ENCODE data around the gene TMEM132D. TPM values are rescaled to one million over a fixed set of nuclear protein-coding genes. Genes with fewer than 3 reads are reported as not detected.

Gene TMEM132D
- total and polyA plus RNA-seq, 2 of the 8 experiments (the other 6 are each of a cell fraction or from before 2014, with no cell fraction given), result 3.5 to 10.1 TPM

DNA sequence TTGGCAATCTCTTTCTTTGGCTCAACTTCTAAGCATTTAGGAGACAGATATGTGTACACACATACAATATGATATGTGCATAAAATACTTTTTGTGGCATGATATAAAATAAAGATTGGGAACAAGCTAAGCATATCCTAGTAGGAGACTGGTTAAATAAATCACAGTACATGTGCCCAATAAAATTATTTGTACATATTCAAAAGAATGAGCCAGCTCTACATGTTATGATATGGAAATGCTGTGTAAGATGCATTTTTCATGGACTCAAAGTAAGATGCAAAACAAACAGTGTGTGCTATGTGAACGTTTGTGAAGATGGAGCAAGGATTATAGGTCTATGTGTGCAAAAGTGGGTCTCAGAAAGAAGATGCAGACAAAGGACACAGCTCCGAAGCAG lies 311.4 kb downstream of the TMEM132D start (continued):
- TF ChIP-seq, protein P1, sequence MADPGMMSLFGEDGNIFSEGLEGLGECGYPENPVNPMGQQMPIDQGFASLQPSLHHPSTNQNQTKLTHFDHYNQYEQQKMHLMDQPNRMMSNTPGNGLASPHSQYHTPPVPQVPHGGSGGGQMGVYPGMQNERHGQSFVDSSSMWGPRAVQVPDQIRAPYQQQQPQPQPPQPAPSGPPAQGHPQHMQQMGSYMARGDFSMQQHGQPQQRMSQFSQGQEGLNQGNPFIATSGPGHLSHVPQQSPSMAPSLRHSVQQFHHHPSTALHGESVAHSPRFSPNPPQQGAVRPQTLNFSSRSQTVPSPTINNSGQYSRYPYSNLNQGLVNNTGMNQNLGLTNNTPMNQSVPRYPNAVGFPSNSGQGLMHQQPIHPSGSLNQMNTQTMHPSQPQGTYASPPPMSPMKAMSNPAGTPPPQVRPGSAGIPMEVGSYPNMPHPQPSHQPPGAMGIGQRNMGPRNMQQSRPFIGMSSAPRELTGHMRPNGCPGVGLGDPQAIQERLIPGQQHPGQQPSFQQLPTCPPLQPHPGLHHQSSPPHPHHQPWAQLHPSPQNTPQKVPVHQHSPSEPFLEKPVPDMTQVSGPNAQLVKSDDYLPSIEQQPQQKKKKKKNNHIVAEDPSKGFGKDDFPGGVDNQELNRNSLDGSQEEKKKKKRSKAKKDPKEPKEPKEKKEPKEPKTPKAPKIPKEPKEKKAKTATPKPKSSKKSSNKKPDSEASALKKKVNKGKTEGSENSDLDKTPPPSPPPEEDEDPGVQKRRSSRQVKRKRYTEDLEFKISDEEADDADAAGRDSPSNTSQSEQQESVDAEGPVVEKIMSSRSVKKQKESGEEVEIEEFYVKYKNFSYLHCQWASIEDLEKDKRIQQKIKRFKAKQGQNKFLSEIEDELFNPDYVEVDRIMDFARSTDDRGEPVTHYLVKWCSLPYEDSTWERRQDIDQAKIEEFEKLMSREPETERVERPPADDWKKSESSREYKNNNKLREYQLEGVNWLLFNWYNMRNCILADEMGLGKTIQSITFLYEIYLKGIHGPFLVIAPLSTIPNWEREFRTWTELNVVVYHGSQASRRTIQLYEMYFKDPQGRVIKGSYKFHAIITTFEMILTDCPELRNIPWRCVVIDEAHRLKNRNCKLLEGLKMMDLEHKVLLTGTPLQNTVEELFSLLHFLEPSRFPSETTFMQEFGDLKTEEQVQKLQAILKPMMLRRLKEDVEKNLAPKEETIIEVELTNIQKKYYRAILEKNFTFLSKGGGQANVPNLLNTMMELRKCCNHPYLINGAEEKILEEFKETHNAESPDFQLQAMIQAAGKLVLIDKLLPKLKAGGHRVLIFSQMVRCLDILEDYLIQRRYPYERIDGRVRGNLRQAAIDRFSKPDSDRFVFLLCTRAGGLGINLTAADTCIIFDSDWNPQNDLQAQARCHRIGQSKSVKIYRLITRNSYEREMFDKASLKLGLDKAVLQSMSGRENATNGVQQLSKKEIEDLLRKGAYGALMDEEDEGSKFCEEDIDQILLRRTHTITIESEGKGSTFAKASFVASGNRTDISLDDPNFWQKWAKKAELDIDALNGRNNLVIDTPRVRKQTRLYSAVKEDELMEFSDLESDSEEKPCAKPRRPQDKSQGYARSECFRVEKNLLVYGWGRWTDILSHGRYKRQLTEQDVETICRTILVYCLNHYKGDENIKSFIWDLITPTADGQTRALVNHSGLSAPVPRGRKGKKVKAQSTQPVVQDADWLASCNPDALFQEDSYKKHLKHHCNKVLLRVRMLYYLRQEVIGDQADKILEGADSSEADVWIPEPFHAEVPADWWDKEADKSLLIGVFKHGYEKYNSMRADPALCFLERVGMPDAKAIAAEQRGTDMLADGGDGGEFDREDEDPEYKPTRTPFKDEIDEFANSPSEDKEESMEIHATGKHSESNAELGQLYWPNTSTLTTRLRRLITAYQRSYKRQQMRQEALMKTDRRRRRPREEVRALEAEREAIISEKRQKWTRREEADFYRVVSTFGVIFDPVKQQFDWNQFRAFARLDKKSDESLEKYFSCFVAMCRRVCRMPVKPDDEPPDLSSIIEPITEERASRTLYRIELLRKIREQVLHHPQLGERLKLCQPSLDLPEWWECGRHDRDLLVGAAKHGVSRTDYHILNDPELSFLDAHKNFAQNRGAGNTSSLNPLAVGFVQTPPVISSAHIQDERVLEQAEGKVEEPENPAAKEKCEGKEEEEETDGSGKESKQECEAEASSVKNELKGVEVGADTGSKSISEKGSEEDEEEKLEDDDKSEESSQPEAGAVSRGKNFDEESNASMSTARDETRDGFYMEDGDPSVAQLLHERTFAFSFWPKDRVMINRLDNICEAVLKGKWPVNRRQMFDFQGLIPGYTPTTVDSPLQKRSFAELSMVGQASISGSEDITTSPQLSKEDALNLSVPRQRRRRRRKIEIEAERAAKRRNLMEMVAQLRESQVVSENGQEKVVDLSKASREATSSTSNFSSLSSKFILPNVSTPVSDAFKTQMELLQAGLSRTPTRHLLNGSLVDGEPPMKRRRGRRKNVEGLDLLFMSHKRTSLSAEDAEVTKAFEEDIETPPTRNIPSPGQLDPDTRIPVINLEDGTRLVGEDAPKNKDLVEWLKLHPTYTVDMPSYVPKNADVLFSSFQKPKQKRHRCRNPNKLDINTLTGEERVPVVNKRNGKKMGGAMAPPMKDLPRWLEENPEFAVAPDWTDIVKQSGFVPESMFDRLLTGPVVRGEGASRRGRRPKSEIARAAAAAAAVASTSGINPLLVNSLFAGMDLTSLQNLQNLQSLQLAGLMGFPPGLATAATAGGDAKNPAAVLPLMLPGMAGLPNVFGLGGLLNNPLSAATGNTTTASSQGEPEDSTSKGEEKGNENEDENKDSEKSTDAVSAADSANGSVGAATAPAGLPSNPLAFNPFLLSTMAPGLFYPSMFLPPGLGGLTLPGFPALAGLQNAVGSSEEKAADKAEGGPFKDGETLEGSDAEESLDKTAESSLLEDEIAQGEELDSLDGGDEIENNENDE (IDR thresholded peaks at IDR 0.05; ENCODE audit: insufficient replicate concordance, low read length), result no peak
- TF ChIP-seq RXRA (IDR thresholded peaks at IDR 0.05; ENCODE audit: insufficient read depth, low read depth, low read length), result no peak
- no peak for TF ChIP-seq CBX5 (IDR thresholded peaks at IDR 0.05; ENCODE audit: low read depth, low read length)
- no peak for TF ChIP-seq SP4 (IDR thresholded peaks at IDR 0.05; ENCODE audit: low read length)
- TF ChIP-seq POLR2AphosphoS5 (IDR thresholded peaks at IDR 0.05; ENCODE audit: low read depth, low read length), result no peak
- TF ChIP-seq EZH2 (IDR thresholded peaks at IDR 0.05; ENCODE audit: low read depth, low read length, severe bottlenecking), result no peak
- TF ChIP-seq, protein P2, sequence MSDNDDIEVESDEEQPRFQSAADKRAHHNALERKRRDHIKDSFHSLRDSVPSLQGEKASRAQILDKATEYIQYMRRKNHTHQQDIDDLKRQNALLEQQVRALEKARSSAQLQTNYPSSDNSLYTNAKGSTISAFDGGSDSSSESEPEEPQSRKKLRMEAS (IDR thresholded peaks at IDR 0.05), result no peak
- TF ChIP-seq RNF2 (IDR thresholded peaks at IDR 0.05; ENCODE audit: borderline replicate concordance, low read depth, low read length, missing control alignments, poor library complexity, severe bottlenecking), result no peak
- no peak for TF ChIP-seq NANOG (IDR thresholded peaks at IDR 0.05; ENCODE audit: insufficient read depth, low read depth, low read length, poor library complexity, severe bottlenecking)
- TF ChIP-seq MAFK (IDR thresholded peaks at IDR 0.05; ENCODE audit: low read depth, low read length), result no peak
- TF ChIP-seq RFX5 (IDR thresholded peaks at IDR 0.05; ENCODE audit: borderline replicate concordance, low read depth, low read length), result no peak

All from H1 (cell line).